Upper lobe of left lung (tissue), 4 donors: ENCODE results near the gene ZNF761.

Experiments used
- POLR2AphosphoS5 ChIP-seq, 2 donors: sonication (generic); formaldehyde crosslinking; IDR thresholded peaks; one replicate each; pipeline ENCODE4 v1.5.1; 2017; ENCODE audit warnings: antibody characterized with exemption in 2 of 2
- TF ChIP-seq, protein P1 (sequence below), 6 experiments: fragments of 450-650 bp in 4 of 6; fragments of 200-600 bp in 2 of 6; sonication (generic) in 2 of 6; IDR thresholded peaks; one replicate each; pipeline ENCODE4 v1.5.1; 2016 to 2019; ENCODE audit warnings: antibody characterized with exemption in 6 of 6

DNA sequence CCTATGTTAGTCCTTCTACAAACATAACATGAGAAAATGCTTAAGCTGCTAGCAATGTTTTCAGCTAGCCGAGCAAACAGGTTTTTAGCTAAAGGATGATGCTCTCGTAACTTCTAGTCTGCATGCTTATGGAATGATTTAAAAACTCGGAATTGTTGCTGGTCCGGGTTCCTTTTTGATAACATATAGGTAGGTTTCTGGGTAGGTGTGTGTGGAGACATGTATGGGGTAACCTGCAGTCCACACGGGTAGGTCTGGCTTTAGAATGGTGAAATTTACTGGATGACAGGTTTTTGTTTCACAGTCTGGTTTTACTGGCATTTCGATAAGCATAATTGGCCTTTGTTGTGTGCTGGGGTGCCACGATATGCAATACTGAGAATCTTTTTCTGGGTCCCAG lies 40.1 kb downstream of the ZNF761 start:
- TF ChIP-seq POLR2AphosphoS5 (IDR thresholded peaks at IDR 0.05), result no peak
- TF ChIP-seq, protein P1, sequence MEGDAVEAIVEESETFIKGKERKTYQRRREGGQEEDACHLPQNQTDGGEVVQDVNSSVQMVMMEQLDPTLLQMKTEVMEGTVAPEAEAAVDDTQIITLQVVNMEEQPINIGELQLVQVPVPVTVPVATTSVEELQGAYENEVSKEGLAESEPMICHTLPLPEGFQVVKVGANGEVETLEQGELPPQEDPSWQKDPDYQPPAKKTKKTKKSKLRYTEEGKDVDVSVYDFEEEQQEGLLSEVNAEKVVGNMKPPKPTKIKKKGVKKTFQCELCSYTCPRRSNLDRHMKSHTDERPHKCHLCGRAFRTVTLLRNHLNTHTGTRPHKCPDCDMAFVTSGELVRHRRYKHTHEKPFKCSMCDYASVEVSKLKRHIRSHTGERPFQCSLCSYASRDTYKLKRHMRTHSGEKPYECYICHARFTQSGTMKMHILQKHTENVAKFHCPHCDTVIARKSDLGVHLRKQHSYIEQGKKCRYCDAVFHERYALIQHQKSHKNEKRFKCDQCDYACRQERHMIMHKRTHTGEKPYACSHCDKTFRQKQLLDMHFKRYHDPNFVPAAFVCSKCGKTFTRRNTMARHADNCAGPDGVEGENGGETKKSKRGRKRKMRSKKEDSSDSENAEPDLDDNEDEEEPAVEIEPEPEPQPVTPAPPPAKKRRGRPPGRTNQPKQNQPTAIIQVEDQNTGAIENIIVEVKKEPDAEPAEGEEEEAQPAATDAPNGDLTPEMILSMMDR (IDR thresholded peaks at IDR 0.05), result no peak
